GM23338 (cell line): Measurements from ENCODE around the gene C2CD4B.

Experiments used
- CREB1 ChIP-seq: fragments of 250-450 bp; sonication (Bioruptor Pico); IDR thresholded peaks from 2 replicates; pipeline ENCODE4 v1.5.0; 2020; ENCODE audit warnings: low read depth, mild to moderate bottlenecking, moderate library complexity
- CTCF ChIP-seq, 2 experiments: fragments of 200-600 bp in 1 of 2; sonication (generic) in 1 of 2; conservative IDR thresholded peaks; 2 replicates each; pipeline versions ENCODE4 v1.5.1 to v1.6.1; 2016 to 2017; ENCODE audit warnings: antibody characterized with exemption in 2 of 2, low read depth in 2 of 2, mild to moderate bottlenecking in 2 of 2, moderate library complexity in 1 of 2
- ETS1 ChIP-seq: IDR thresholded peaks from 2 replicates; pipeline ENCODE4 v1.6.1; 2016; ENCODE audit warnings: antibody characterized with exemption
- EZH2 ChIP-seq: fragments of 200-600 bp; sonication (generic); IDR thresholded peaks from one replicate; pipeline ENCODE4 v1.8.0; 2017; ENCODE audit warnings: antibody characterized with exemption, mild to moderate bottlenecking, low read depth; ENCODE audit not compliant: unreplicated experiment
- EZH2phosphoT487 ChIP-seq: fragments of 200-600 bp; sonication (generic); IDR thresholded peaks from one replicate; pipeline ENCODE4 v1.8.1; 2018; ENCODE audit warnings: antibody characterized with exemption; ENCODE audit not compliant: unreplicated experiment
- JUNB ChIP-seq: IDR thresholded peaks from one replicate; pipeline ENCODE4 v1.6.1; 2016; ENCODE audit warnings: antibody characterized with exemption; ENCODE audit not compliant: unreplicated experiment
- NANOG ChIP-seq: IDR thresholded peaks from 2 replicates; pipeline ENCODE4 v1.6.1; 2016; ENCODE audit warnings: antibody characterized with exemption, borderline replicate concordance
- POLR2AphosphoS5 ChIP-seq: IDR thresholded peaks from 2 replicates; pipeline ENCODE4 v1.6.1; 2016; ENCODE audit warnings: antibody characterized with exemption, low read depth
- REST ChIP-seq: IDR thresholded peaks from one replicate; pipeline ENCODE4 v1.6.1; 2018; ENCODE audit warnings: antibody characterized with exemption; ENCODE audit not compliant: unreplicated experiment
- STAT1 ChIP-seq: IDR thresholded peaks from one replicate; pipeline ENCODE4 v1.6.1; 2016; ENCODE audit warnings: antibody characterized with exemption; ENCODE audit not compliant: unreplicated experiment
- ZNF114 ChIP-seq: fragments of 250-450 bp; sonication (Bioruptor Pico); IDR thresholded peaks from 2 replicates; pipeline ENCODE4 v1.5.0; 2020; ENCODE audit warnings: mild to moderate bottlenecking, moderate library complexity
- ZNF331 ChIP-seq: fragments of 250-450 bp; sonication (Bioruptor Pico); IDR thresholded peaks from 2 replicates; pipeline ENCODE4 v1.5.0; 2020; ENCODE audit warnings: low read depth, mild to moderate bottlenecking, moderate library complexity
- ZNF462 ChIP-seq: fragments of 250-450 bp; sonication (Bioruptor Pico); IDR thresholded peaks from 2 replicates; pipeline ENCODE4 v1.5.0; 2020; ENCODE audit warnings: mild to moderate bottlenecking, moderate library complexity

- TF ChIP-seq CTCF (conservative IDR thresholded peaks at IDR 0.05; ENCODE audit: low read depth in 2 of 2) (0 out of 4 replicates have a peak, but pooled peaks of 1 of the 2 experiments have one; percentile 7), REST (no peak), CREB1 (CRISPR knock-in tag) (no peak), EZH2 (peak; percentile 22), EZH2phosphoT487 (no peak), POLR2AphosphoS5 (peak; percentile 77), ETS1 (no peak), NANOG (no peak), ZNF114 (CRISPR knock-in tag) (peak; percentile 10; the same call in 1 of the 2 replicates), JUNB (no peak), ZNF462 (CRISPR knock-in tag) (no peak), ZNF331 (CRISPR knock-in tag) (no peak), STAT1 (no peak)
Observed at GRCh38 chr15:62165104-62165792, at the start of gene C2CD4B.
